Ishikawa (cell line): ENCODE measurements around the gene ATG7.

ENCODE experiments used
- CEBPB ChIP-seq: IDR thresholded peaks from 2 replicates; pipeline ENCODE4 v1.6.1; 2012
- CREB1 ChIP-seq: IDR thresholded peaks from 2 replicates; pipeline ENCODE4 v1.6.1; 2012; ENCODE audit warnings: low read depth
- EGR1 ChIP-seq: IDR thresholded peaks from 2 replicates; pipeline ENCODE4 v1.6.1; 2012
- EP300 ChIP-seq: IDR thresholded peaks from 2 replicates; pipeline ENCODE4 v1.6.1; 2012; ENCODE audit warnings: borderline replicate concordance
- FOXM1 ChIP-seq: IDR thresholded peaks from 2 replicates; pipeline ENCODE4 v1.6.1; 2012; ENCODE audit warnings: low read depth, borderline replicate concordance
- MAX ChIP-seq: IDR thresholded peaks from 2 replicates; pipeline ENCODE4 v1.6.1; 2012
- NFIC ChIP-seq: IDR thresholded peaks from 2 replicates; pipeline ENCODE4 v1.6.1; 2012
- RAD21 ChIP-seq: IDR thresholded peaks from 2 replicates; pipeline ENCODE4 v1.6.1; 2012; ENCODE audit warnings: low read depth
- REST ChIP-seq: IDR thresholded peaks from 2 replicates; pipeline ENCODE4 v1.6.1; 2012; ENCODE audit warnings: low read depth, mild to moderate bottlenecking
- TAF1 ChIP-seq: IDR thresholded peaks from 2 replicates; pipeline ENCODE4 v1.6.1; 2012; ENCODE audit warnings: low read depth, mild to moderate bottlenecking
- TCF12 ChIP-seq: IDR thresholded peaks from 2 replicates; pipeline ENCODE4 v1.6.1; 2012; ENCODE audit warnings: low read depth
- USF1 ChIP-seq: IDR thresholded peaks from 2 replicates; pipeline ENCODE4 v1.6.1; 2012
- YY1 ChIP-seq: IDR thresholded peaks from 2 replicates; pipeline ENCODE4 v1.6.1; 2012; ENCODE audit warnings: low read depth

- TF ChIP-seq CEBPB: no peak
- TF ChIP-seq TCF12: no peak
- TF ChIP-seq MAX: no peak
- TF ChIP-seq YY1: no peak
- TF ChIP-seq RAD21: no peak
- TF ChIP-seq TAF1: no peak
- TF ChIP-seq NFIC: no peak
- no peak for TF ChIP-seq EP300
- TF ChIP-seq FOXM1: no peak
- no peak for TF ChIP-seq CREB1
- TF ChIP-seq EGR1: no peak
- TF ChIP-seq REST: no peak
- TF ChIP-seq USF1: no peak
Observed at GRCh38 chr3:11434017-11434526, 161.9 kb downstream of the ATG7 start.
